ENCODE results near the gene TMEM179. TPM values are rescaled to one million over a fixed set of nuclear protein-coding genes. Genes with fewer than 3 reads are reported as not detected.

Gene TMEM179
- polyA plus RNA-seq, 1 donor (not counting 4 experiments of a cell fraction or from before 2014, with no cell fraction given) = not detected

DNA sequence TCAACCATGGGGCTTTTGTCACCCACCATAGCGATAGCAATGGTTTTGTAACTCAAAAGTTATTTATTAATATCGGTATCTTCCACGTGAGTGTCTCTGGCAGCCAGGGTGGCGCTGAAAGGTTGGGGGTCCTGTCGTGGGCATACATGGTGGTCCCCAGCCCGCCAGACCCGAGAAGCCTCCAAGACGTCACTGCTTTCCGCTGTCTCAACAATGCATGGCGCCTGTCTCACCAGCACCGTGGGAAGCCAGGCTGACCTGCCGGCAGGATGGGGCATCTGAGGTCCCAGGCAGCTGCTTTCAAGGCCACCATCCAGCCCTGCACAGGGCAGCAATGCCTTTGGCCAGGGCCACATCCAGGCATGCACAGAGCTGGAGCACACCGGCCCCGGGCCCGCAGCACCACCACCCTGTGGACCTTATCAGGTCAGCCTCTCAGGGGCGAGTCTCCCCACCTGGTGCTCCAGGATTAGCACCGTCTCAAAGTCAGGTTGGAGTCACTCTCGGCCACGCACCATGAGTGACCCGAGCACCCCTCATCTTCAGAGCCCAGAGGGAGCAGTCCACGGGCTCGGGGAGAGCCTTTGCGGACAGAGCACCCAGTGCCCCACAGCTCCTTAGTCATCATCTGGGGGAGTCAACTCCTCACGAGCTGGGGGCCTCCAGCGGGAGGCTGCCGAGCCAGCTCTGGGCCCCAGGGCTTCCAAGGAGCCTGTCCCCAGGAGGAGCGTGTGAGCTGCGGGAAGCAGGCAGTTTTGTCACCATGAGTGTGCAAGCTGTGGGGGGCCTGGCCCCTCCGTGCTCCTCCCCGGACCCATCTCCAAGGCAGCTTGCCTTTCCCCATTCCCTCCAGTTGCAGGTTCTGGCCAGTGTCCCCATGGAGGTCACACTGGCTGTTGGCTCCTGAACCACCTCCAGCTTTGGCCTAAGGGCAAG, 39.6 kb downstream of the TMEM179 start:
- DNase-seq (ENCODE audit: low read depth, low spot score) (no peak), FAIRE-seq (no peak)
- Histone ChIP-seq H3K4me1 (ENCODE audit: control insufficient read depth, extremely low read depth, insufficient read depth, low read length) (no peaks in the 10 kb centered on the region), H2AFZ (ENCODE audit: control insufficient read depth, low read length) (no peak overlapping the region), H3K9ac (ENCODE audit: control insufficient read depth, extremely low read depth, insufficient read depth, low read length) (no peak overlapping the region), H3K36me3 (ENCODE audit: control insufficient read depth in 2 of 2, extremely low read depth in 1 of 2, insufficient read depth in 2 of 2, low read length in 2 of 2) (no peaks in the 10 kb centered on the region), H3K4me3 (ENCODE audit: control insufficient read depth in 2 of 3, extremely low read depth in 1 of 3, insufficient read depth in 2 of 3, low read depth in 1 of 3, low read length in 3 of 3) (no peak overlapping the region), H3K9me3 (ENCODE audit: control insufficient read depth, low read depth, low read length) (no peaks in the 10 kb centered on the region), H3K79me2 (ENCODE audit: control insufficient read depth, insufficient read depth, low read length) (no peaks in the 10 kb centered on the region), H3K9me1 (ENCODE audit: control insufficient read depth, extremely low read depth, insufficient read depth, low read length) (no peaks in the 10 kb centered on the region), H3K4me2 (ENCODE audit: control insufficient read depth, extremely low read depth, insufficient read depth, low read depth, low read length) (no peak overlapping the region), H3K27me3 (ENCODE audit: control insufficient read depth, extremely low read depth, insufficient read depth, low read length) (peaks cover 63% of the 10 kb centered on the region), H4K20me1 (ENCODE audit: control insufficient read depth, extremely low read depth, insufficient read depth, low read length) (no peaks in the 10 kb centered on the region), H3K27ac (ENCODE audit: control insufficient read depth, insufficient read depth, low read length) (no peak overlapping the region)
- dilution Hi-C loops (cut with MboI; ENCODE audit: extremely low pct_ligation_motif_present, low sequenced_read_pairs) = no loop called here
- TF ChIP-seq, protein P1, sequence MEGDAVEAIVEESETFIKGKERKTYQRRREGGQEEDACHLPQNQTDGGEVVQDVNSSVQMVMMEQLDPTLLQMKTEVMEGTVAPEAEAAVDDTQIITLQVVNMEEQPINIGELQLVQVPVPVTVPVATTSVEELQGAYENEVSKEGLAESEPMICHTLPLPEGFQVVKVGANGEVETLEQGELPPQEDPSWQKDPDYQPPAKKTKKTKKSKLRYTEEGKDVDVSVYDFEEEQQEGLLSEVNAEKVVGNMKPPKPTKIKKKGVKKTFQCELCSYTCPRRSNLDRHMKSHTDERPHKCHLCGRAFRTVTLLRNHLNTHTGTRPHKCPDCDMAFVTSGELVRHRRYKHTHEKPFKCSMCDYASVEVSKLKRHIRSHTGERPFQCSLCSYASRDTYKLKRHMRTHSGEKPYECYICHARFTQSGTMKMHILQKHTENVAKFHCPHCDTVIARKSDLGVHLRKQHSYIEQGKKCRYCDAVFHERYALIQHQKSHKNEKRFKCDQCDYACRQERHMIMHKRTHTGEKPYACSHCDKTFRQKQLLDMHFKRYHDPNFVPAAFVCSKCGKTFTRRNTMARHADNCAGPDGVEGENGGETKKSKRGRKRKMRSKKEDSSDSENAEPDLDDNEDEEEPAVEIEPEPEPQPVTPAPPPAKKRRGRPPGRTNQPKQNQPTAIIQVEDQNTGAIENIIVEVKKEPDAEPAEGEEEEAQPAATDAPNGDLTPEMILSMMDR (optimal IDR thresholded peaks at IDR 0.05 in 1 of 3, IDR thresholded peaks at IDR 0.05 in 1 of 3, conservative IDR thresholded peaks at IDR 0.05 in 1 of 3; ENCODE audit: extremely low read depth in 1 of 3, insufficient read depth in 2 of 3, low read length in 3 of 3) = no peak
- no peak for TF ChIP-seq EZH2 (IDR thresholded peaks at IDR 0.05; ENCODE audit: low read length)

GRCh38 chr14:104563742-104564615, 40.6 kb downstream of the TMEM179 start:
- no peaks in the 10 kb centered on the region for H3K9me1 ChIP-seq (ENCODE audit: control insufficient read depth, extremely low read depth, insufficient read depth, low read length)
- dilution Hi-C loops (cut with MboI; ENCODE audit: extremely low pct_ligation_motif_present, low sequenced_read_pairs) = no loop called here
- no peak overlapping the region for H3K4me3 ChIP-seq (ENCODE audit: control insufficient read depth in 2 of 3, extremely low read depth in 1 of 3, insufficient read depth in 2 of 3, low read depth in 1 of 3, low read length in 3 of 3)
- no peak for TF ChIP-seq EZH2 (IDR thresholded peaks at IDR 0.05; ENCODE audit: low read length)
- TF ChIP-seq, protein P1 (optimal IDR thresholded peaks at IDR 0.05 in 1 of 3, IDR thresholded peaks at IDR 0.05 in 1 of 3, conservative IDR thresholded peaks at IDR 0.05 in 1 of 3; ENCODE audit: extremely low read depth in 1 of 3, insufficient read depth in 2 of 3, low read length in 3 of 3) = peak; percentile 54 to 94 (median 91)
- no peaks in the 10 kb centered on the region for H3K79me2 ChIP-seq (ENCODE audit: control insufficient read depth, insufficient read depth, low read length)
- H3K9ac ChIP-seq (ENCODE audit: control insufficient read depth, extremely low read depth, insufficient read depth, low read length) = no peak overlapping the region
- no peaks in the 10 kb centered on the region for H3K36me3 ChIP-seq (ENCODE audit: control insufficient read depth in 2 of 2, extremely low read depth in 1 of 2, insufficient read depth in 2 of 2, low read length in 2 of 2)
- no peaks in the 10 kb centered on the region for H3K9me3 ChIP-seq (ENCODE audit: control insufficient read depth, low read depth, low read length)
- no peak overlapping the region for H3K4me2 ChIP-seq (ENCODE audit: control insufficient read depth, extremely low read depth, insufficient read depth, low read depth, low read length)
- no peaks in the 10 kb centered on the region for H4K20me1 ChIP-seq (ENCODE audit: control insufficient read depth, extremely low read depth, insufficient read depth, low read length)
- peaks cover 59% of the 10 kb centered on the region for H3K27me3 ChIP-seq (ENCODE audit: control insufficient read depth, extremely low read depth, insufficient read depth, low read length)
- no peaks in the 10 kb centered on the region for H3K4me1 ChIP-seq (ENCODE audit: control insufficient read depth, extremely low read depth, insufficient read depth, low read length)
- FAIRE-seq (no peak), DNase-seq (ENCODE audit: low read depth, low spot score) (no peak)
- no peak overlapping the region for H2AFZ ChIP-seq (ENCODE audit: control insufficient read depth, low read length)
- no peak overlapping the region for H3K27ac ChIP-seq (ENCODE audit: control insufficient read depth, insufficient read depth, low read length)
